ENCODE measurements around the gene ZNF784. TPM values are rescaled to one million over a fixed set of nuclear protein-coding genes. Genes with fewer than 3 reads are reported as not detected.

Gene ZNF784
- total and polyA plus RNA-seq, 2 of the 13 experiments (the other 11 are each of a cell fraction or from before 2014, with no cell fraction given) = 4.1 to 4.2 TPM

- TF ChIP-seq AGO1 (IDR thresholded peaks at IDR 0.05; ENCODE audit: low read depth, low read length, poor library complexity, severe bottlenecking) (peak; percentile 15), HOXA3 (CRISPR knock-in tag; IDR thresholded peaks at IDR 0.05) (no peak), ZNF766 (CRISPR knock-in tag; IDR thresholded peaks at IDR 0.05; ENCODE audit: borderline replicate concordance) (no peak), RBFOX2 (IDR thresholded peaks at IDR 0.05; ENCODE audit: low read depth, low read length) (peak; percentile 67; the same call in 1 of the 2 replicates), ZNF282 (IDR thresholded peaks at IDR 0.05; ENCODE audit: partially characterized antibody) (no peak), ZNF678 (CRISPR knock-in tag; IDR thresholded peaks at IDR 0.05) (no peak), MAFG (CRISPR knock-in tag; IDR thresholded peaks at IDR 0.05) (no peak), RXRB (CRISPR knock-in tag; IDR thresholded peaks at IDR 0.05; ENCODE audit: borderline replicate concordance) (no peak), TRIM24 (CRISPR knock-in tag; IDR thresholded peaks at IDR 0.05) (no peak), NRL (CRISPR knock-in tag; IDR thresholded peaks at IDR 0.05; ENCODE audit: borderline replicate concordance) (no peak), SKI (IDR thresholded peaks at IDR 0.05; ENCODE audit: partially characterized antibody) (no peak), AGO2 (optimal IDR thresholded peaks at IDR 0.05; ENCODE audit: low read depth, low read length) (peak; percentile 15), SMYD3 (CRISPR knock-in tag; IDR thresholded peaks at IDR 0.05) (no peak), ZNF331 (CRISPR knock-in tag; IDR thresholded peaks at IDR 0.05) (no peak), HNF4A (CRISPR knock-in tag; IDR thresholded peaks at IDR 0.05) (peak; percentile 7; the same call in 1 of the 2 replicates)
- TF ChIP-seq, protein P1, sequence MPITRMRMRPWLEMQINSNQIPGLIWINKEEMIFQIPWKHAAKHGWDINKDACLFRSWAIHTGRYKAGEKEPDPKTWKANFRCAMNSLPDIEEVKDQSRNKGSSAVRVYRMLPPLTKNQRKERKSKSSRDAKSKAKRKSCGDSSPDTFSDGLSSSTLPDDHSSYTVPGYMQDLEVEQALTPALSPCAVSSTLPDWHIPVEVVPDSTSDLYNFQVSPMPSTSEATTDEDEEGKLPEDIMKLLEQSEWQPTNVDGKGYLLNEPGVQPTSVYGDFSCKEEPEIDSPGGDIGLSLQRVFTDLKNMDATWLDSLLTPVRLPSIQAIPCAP (CRISPR knock-in tag; IDR thresholded peaks at IDR 0.05; ENCODE audit: low read depth) = no peak
- TF ChIP-seq, protein P2, sequence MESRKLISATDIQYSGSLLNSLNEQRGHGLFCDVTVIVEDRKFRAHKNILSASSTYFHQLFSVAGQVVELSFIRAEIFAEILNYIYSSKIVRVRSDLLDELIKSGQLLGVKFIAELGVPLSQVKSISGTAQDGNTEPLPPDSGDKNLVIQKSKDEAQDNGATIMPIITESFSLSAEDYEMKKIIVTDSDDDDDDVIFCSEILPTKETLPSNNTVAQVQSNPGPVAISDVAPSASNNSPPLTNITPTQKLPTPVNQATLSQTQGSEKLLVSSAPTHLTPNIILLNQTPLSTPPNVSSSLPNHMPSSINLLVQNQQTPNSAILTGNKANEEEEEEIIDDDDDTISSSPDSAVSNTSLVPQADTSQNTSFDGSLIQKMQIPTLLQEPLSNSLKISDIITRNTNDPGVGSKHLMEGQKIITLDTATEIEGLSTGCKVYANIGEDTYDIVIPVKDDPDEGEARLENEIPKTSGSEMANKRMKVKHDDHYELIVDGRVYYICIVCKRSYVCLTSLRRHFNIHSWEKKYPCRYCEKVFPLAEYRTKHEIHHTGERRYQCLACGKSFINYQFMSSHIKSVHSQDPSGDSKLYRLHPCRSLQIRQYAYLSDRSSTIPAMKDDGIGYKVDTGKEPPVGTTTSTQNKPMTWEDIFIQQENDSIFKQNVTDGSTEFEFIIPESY (CRISPR knock-in tag; IDR thresholded peaks at IDR 0.05) = peak; percentile 59; the same call in 1 of the 2 replicates
- TF ChIP-seq, protein P3, sequence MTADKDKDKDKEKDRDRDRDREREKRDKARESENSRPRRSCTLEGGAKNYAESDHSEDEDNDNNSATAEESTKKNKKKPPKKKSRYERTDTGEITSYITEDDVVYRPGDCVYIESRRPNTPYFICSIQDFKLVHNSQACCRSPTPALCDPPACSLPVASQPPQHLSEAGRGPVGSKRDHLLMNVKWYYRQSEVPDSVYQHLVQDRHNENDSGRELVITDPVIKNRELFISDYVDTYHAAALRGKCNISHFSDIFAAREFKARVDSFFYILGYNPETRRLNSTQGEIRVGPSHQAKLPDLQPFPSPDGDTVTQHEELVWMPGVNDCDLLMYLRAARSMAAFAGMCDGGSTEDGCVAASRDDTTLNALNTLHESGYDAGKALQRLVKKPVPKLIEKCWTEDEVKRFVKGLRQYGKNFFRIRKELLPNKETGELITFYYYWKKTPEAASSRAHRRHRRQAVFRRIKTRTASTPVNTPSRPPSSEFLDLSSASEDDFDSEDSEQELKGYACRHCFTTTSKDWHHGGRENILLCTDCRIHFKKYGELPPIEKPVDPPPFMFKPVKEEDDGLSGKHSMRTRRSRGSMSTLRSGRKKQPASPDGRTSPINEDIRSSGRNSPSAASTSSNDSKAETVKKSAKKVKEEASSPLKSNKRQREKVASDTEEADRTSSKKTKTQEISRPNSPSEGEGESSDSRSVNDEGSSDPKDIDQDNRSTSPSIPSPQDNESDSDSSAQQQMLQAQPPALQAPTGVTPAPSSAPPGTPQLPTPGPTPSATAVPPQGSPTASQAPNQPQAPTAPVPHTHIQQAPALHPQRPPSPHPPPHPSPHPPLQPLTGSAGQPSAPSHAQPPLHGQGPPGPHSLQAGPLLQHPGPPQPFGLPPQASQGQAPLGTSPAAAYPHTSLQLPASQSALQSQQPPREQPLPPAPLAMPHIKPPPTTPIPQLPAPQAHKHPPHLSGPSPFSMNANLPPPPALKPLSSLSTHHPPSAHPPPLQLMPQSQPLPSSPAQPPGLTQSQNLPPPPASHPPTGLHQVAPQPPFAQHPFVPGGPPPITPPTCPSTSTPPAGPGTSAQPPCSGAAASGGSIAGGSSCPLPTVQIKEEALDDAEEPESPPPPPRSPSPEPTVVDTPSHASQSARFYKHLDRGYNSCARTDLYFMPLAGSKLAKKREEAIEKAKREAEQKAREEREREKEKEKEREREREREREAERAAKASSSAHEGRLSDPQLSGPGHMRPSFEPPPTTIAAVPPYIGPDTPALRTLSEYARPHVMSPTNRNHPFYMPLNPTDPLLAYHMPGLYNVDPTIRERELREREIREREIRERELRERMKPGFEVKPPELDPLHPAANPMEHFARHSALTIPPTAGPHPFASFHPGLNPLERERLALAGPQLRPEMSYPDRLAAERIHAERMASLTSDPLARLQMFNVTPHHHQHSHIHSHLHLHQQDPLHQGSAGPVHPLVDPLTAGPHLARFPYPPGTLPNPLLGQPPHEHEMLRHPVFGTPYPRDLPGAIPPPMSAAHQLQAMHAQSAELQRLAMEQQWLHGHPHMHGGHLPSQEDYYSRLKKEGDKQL (CRISPR knock-in tag; IDR thresholded peaks at IDR 0.05; ENCODE audit: low read depth) = no peak
Measured at GRCh38 chr19:55622242-55622969, 2.0 kb downstream of the ZNF784 start (continued).

Data from HepG2 (cell line).